ENCODE results near the gene LPIN1.
A peak's percentile ranks its signal among the peaks of the same experiment; 100 is the strongest.

The LPIN1 gene

GRCh38 chr2:11709293-11709692 is 37.1 kb upstream of the LPIN1 start:
- no peak overlapping the region for H3K4me3 ChIP-seq (replicated peaks in 1 of 2; ENCODE audit: low read depth in 2 of 2, low read length in 2 of 2)
- TF ChIP-seq CTCF (IDR thresholded peaks at IDR 0.05; ENCODE audit: low read depth, low read length), result no peak
- DNase-seq (ENCODE audit: low read depth in 2 of 2), result no peak

- H3K4me3 ChIP-seq (replicated peaks in 1 of 2; ENCODE audit: low read depth in 2 of 2, low read length in 2 of 2), result no peak overlapping the region
- peak; percentile 86 to 87 for DNase-seq (ENCODE audit: low read depth in 2 of 2)
- no peak for TF ChIP-seq CTCF (IDR thresholded peaks at IDR 0.05; ENCODE audit: low read depth, low read length)
Observed at GRCh38 chr2:11710210-11710609, 36.2 kb upstream of the LPIN1 start.

- peak in 1 of 2 donors; percentile 56 for DNase-seq (ENCODE audit: low read depth in 2 of 2)
- no peak overlapping the region for H3K4me3 ChIP-seq (replicated peaks in 1 of 2; ENCODE audit: low read depth in 2 of 2, low read length in 2 of 2)
- no peak for TF ChIP-seq CTCF (IDR thresholded peaks at IDR 0.05; ENCODE audit: low read depth, low read length)
Observed at GRCh38 chr2:11710632-11711353, 35.6 kb upstream of the LPIN1 start.

GRCh38 chr2:11711354-11711716 is 35.1 kb upstream of the LPIN1 start:
- no peak for DNase-seq (ENCODE audit: low read depth in 2 of 2)
- no peak for TF ChIP-seq CTCF (IDR thresholded peaks at IDR 0.05; ENCODE audit: low read depth, low read length)
- H3K4me3 ChIP-seq (replicated peaks in 1 of 2; ENCODE audit: low read depth in 2 of 2, low read length in 2 of 2), result no peak overlapping the region

GRCh38 chr2:11711751-11712150 is 34.7 kb upstream of the LPIN1 start:
- no peak for DNase-seq (ENCODE audit: low read depth in 2 of 2)
- no peak for TF ChIP-seq CTCF (IDR thresholded peaks at IDR 0.05; ENCODE audit: low read depth, low read length)
- no peak overlapping the region for H3K4me3 ChIP-seq (replicated peaks in 1 of 2; ENCODE audit: low read depth in 2 of 2, low read length in 2 of 2)

- DNase-seq (ENCODE audit: low read depth in 2 of 2), result no peak
- TF ChIP-seq CTCF (IDR thresholded peaks at IDR 0.05; ENCODE audit: low read depth, low read length), result no peak
- no peak overlapping the region for H3K4me3 ChIP-seq (replicated peaks in 1 of 2; ENCODE audit: low read depth in 2 of 2, low read length in 2 of 2)
Observed at GRCh38 chr2:11712866-11713265, 33.6 kb upstream of the LPIN1 start.

- no peak for TF ChIP-seq CTCF (IDR thresholded peaks at IDR 0.05; ENCODE audit: low read depth, low read length)
- DNase-seq (ENCODE audit: low read depth in 2 of 2), result no peak
- no peak overlapping the region for H3K4me3 ChIP-seq (replicated peaks in 1 of 2; ENCODE audit: low read depth in 2 of 2, low read length in 2 of 2)
Observed at GRCh38 chr2:11713815-11714214, 32.6 kb upstream of the LPIN1 start.
